Stimulated activated CD4-positive, alpha-beta T cell treated with anti-CD3 and anti-CD28 coated beads, TNF-alpha, amount 100 ng/mL, for 1 hour (primary cell): ENCODE results near the gene BTBD8.

Experiments
- DNase-seq, 3 donors: peaks; one replicate each; pipeline ENCODE4 v3.0.0-alpha.2; 2020; ENCODE audit warnings: low read depth in 3 of 3, low spot score in 1 of 3

BTBD8 gene

DNA sequence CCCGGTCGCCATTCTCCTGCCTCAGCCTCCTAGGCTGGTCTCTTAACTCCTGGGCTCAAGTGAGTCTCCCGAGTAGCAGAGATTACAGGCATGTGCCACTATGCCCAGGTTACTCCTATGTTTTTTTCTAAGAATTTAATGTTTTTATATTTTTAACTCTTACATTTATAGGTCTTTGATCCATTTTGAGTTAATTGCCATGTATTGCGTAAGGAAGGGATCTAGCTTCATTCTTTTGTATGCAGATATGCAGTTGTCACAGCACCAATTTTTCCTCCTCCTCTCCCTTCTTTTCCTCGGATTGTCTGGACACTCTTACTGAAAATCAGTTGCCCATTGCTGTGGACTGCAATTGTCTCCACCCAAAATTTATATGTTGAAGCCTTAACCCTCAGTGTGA is 11.5 kb downstream of the BTBD8 start:
- no peak for DNase-seq

DNA sequence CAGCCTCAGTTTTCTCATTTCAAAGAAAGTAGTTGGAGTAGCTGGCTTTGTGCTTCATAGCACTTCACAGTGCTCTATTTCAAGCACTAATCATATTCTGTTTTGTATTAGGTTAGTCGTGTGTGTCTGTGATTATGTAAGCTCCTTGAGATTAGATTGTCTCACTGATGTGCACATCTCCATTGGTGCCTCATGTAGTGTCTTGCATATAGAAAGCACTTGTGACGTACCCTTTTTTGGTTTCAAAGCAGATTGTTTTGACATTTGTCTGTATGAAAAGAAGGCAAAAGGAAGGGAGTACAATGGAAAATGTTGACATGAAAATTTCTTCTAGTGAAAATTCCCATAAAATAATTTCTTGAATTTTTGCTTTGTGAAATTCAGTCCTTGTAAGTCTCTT is 13.9 kb downstream of the BTBD8 start:
- DNase-seq = no peak

DNA sequence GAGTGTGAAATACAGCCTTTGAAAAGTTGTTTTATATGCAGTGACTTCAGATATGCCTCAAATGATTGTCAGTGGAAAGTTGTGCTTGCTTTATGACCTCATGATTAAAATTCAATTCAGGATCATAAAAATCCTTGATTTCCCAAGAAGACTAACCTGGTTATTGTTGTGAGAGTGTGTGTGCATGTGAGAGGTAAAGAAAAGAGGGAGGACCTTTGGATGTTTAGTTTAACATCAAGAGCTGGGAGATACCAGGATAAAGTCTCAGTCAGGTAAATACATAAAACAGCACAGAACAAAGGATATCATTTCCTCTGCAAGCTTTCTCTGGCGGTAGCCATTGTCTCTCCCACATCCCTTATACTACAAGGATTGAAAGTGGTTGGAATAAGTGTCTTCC is 14.4 kb downstream of the BTBD8 start:
- DNase-seq = no peak

DNA sequence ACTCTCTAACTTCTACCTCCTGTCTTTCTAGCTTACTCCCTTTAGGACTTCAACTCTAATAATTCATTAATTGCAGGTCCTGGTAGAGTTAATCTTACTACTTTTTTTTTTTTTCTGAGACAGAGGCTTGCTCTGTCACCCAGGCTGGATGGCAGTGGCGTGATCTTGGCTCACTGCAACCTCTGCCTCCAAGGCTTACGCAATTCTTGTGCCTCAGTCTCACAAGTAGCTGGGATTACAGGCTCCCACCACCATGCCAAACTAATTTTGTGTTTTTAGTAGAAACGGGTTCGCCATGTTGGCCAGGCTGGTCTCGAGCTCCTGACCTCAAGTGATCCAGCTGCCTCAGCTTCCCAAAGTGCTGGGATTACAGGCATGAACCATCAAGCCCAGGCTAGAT is 15.7 kb downstream of the BTBD8 start:
- DNase-seq = no peak

DNA sequence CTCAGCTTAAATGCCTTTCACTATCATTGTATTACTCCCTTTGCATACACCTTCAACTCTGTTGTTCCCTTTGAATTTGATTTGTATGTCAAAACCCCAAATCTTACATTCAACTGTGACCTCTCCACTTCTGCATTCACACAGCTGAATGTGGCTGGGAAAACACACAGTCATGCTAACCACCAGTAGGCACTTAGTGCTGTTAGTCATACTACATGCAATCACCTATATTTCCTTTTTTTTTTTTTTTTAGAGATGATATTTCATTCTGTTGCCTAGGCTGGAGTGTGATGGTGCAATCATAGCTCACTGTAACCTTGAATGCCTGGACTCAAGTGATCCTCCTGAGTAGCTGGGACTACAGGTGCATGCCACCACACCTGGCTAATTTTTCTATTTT is 16.2 kb downstream of the BTBD8 start:
- no peak for DNase-seq

DNA sequence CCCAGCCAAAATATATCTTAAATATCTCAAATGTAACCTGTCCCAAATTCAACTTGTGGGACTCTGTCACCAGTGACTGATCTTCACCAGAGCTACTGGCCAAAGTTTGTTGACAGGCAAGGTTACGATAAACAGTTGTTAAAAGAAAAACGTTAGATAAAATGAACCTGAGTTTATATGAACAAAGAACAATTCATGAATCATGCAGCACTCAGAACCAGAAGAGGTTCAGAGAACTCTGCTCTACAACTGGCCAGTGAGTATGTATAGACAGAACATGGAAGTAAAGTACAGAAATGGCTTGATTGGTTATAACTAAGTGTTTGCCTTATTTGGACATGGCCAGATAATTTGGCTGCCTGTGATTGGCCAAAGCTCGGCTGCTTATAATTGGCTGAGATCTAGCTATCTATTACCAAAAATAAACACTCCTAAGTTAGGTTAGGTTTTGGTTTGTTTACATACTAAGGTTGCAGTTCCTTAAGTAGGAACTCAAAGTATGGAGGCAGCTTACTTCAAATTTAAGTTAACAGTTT is 25.5 kb downstream of the BTBD8 start:
- no peak for DNase-seq

DNA sequence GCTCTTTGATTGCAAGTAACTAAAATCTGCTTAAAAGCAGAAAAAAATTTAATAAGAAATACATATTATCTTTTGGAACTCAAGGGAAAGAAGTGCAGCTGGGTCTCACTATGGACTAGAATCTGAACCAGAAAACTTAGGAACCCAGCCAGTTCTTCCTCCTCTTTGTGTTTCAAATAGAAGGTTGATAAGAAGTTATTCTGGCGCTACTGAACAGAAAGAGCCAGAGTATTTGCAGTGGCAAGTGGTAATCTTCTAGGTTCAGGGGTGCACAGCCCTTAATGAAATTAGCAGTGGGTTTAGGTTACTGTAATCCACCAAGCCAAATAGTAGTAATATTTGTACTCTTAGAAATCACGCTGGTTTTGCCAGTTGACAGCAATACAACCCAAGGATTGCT is 28.5 kb downstream of the BTBD8 start:
- no peak for DNase-seq

DNA sequence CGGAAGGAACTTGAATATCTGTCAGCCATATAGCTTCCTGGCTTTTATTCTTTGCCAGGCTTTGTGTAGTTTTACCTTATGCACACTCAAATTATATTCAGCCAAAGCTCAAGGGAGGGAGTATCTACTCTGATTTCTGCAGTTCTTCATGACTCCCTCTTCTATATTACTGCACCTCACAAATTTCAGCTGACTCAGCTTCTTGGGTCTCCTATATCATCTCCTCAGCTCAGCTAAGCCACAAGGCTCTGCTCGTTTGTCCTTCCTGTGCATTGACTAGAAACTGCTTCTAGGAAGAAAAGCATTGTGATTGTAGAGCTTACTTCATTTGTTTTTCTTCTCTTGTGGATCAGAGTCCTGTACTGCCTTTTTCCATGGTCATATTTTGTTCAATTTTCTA is 37.4 kb downstream of the BTBD8 start:
- no peak for DNase-seq

DNA sequence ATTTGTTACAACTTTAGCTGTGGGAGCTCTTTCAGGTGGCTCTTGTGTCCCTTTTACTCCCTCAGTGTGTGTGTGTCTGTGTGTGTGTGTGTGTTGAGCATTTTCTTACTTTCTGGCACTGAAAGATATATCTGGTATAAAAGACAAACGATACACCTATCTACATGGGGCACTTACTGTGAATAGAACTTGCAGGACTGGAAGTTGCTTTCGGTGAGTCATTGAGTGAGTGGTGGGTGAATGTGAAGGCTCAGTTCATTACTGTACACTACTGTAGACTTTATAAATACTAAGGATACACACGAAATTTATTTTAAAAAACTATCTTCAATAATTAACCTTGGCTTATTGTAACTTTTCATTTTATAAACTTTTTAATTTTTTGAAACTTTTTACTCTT is 38.7 kb downstream of the BTBD8 start:
- DNase-seq = no peak

DNA sequence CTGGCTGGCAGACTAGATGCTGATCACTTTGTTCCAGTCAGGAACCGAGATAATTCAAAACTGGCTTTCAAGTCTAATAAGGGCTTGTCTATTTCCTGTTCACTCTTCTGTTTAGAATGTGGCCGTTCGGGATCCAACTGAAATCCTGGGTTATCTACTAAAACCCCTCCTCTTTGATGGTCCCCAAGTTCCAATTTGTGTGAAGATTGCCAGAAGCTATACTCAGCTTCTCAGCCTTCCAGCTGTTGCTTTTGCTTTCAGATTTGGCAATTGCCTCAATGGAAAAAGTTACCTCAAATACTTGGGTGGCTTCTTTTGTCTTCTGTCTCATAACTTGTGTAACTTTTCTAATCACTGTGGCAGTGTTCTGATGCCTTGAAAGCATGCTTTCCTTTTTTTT is 43.7 kb downstream of the BTBD8 start:
- DNase-seq = no peak

DNA sequence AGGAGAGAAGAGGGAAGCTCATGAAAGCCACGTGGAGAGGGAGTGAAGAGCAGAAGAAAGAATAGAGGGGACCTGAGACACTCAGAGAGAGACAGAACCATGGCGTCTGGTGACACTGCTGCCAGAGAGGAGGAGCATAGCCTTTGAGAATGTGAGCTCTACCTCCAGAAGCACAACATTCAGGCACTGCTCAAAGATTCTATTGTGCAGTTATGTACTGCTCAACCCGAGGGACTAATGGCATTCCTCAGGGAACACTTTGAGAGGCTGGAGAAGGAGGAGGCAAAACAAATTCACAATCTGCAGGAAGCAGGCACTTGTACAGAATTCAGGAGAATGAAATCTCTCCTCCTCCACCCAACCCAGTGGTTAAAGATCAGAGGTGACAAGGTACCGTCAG is 45.1 kb downstream of the BTBD8 start:
- no peak for DNase-seq

DNA sequence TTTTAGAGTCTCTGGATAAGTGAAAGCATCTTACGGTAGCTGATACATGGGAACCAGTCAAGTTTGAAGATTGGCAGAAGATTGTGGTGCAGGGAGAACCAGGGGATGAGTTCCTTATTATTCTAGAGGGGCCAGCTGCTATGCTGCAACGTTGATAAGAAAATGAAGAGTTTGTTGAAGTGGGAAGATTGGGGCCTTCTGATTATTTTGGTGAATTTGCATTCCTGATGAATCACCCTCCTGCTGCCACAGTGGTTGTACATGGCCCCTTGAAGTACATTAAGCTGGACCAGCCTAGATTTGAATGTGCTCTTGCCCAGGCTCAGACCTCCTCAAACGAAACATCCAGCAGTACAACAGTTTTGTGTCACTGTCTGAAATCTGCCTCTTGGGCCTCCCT is 45.9 kb downstream of the BTBD8 start:
- DNase-seq = no peak

DNA sequence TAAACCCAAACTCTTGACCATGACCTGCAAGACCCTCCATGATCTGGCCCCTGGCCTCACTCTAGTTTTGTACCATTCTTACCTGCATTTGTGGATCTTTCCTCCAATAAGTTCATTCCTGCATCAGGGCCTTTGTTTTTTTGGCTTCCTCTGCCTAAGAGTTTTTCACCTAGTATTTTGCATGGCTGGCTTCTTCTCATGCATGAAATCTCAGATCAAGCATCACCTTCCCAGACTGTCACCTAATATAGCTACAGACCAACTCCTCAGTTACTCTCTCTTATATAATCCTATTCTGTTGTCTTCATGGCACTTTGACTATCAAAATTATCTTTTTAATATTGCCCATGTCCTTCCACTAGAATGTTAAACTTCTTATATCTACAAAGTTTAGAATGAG is 54.2 kb downstream of the BTBD8 start:
- DNase-seq = no peak

DNA sequence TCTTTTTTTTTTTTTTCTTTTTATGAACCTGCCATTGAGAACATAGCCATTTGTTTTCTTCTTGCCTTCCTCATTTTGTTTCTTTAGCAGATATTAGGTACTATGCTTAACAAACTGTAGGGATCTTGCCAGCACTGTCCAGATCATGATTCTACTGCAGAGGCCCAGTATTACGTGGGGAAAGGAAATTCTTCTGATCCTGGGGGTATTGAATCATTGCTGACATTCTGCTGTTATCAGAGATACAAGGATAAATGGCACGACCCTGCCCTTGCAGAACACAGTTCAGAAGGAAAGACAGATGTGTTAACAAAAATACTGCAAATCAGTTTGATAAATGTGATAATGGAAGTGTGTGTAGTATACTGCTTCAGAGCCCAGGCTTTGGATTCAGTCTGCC is 56.2 kb downstream of the BTBD8 start:
- no peak for DNase-seq

DNA sequence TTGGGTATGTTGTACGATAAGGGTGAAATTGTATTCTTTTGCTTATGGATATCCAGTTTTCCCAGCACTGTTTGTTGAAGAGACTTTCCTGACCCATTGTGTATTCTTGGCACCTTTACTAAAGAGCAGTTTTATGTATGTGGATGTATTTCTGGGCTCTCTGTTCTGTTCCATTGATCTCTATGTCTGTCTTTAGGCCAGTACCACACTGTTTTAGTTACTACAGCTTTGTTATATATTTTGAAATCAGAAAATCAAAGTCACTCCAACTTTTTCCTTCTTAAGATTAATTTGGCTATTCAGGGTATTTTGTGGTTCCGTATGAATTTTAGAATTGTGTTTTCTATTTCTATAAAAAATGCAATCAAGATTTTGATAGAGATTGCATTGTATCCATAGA is 74.8 kb downstream of the BTBD8 start:
- DNase-seq = no peak

DNA sequence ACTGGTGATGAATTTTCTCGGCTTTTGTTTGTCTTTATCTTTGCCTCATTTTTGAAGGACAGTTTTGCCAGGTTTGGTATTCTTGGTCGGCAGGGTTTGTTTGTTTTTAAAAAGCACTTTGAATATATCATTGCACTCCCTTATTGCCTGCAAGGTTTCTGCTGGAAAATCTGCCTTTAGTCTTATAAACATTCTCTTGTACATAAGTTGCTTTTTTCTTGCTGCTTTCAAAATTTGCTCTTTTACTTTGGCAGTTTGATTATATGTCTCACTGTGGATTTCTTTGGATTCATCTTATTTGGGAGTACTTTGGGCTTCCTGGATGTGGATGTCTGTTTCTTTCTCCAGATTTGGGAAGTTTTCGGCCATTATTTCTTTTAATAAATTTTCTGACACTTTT is 79.4 kb downstream of the BTBD8 start:
- no peak for DNase-seq

DNA sequence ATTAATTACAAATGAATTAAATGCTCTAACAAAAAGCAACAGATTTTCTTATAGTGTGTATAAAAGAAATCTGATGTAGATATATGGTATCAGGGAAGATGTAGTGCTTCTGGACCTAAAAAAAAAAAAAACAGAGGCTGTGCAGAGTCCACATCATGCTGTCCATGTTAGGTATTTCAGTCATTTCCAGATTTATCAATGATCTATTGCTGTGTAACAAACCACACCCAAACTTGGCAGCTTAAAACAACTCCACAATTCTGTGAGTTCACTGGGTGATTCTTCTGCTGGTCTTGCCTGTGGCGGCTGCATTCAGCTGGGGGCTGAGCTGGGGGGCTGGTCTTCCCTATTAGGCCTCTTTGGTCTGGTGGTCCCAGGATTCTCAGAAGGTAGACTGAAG is 85.2 kb downstream of the BTBD8 start:
- no peak for DNase-seq

DNA sequence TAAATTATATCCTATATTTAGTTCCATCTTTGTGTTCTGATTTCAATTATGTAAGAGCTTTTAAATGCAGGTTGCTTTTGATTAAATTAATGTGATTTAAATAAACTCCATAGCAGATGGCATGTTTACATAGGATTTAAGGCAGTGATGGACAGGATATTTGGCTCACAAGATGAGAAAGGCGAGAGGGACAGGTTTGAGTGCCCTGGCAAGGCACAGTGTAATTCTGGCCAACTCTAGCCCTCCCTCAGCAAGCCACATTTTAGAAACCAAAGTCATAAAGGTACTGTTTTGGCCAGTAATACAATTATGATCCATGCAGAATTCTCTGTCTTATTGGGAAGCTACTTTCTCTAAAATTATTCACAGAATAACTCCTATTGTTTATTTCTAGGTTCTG is 87.0 kb downstream of the BTBD8 start:
- DNase-seq = no peak

DNA sequence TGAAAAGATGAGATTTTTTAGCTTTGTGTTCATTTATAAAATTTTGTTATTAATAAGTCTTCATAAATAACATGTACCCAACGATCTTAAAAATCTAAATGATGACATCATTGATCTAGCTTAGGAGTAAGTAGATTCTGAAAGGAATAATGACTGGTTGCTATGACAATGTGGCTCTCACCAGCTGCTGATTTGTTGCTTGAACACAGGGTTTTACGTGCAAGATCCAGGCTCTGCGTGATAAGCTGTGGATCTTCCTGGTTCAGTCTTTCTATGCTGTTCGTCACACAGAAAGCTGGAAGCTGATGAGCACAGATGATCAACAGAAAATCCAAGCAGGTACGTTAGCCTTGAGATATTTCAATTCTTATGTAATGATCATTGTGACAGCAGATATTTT is 88.5 kb downstream of the BTBD8 start:
- DNase-seq = no peak

DNA sequence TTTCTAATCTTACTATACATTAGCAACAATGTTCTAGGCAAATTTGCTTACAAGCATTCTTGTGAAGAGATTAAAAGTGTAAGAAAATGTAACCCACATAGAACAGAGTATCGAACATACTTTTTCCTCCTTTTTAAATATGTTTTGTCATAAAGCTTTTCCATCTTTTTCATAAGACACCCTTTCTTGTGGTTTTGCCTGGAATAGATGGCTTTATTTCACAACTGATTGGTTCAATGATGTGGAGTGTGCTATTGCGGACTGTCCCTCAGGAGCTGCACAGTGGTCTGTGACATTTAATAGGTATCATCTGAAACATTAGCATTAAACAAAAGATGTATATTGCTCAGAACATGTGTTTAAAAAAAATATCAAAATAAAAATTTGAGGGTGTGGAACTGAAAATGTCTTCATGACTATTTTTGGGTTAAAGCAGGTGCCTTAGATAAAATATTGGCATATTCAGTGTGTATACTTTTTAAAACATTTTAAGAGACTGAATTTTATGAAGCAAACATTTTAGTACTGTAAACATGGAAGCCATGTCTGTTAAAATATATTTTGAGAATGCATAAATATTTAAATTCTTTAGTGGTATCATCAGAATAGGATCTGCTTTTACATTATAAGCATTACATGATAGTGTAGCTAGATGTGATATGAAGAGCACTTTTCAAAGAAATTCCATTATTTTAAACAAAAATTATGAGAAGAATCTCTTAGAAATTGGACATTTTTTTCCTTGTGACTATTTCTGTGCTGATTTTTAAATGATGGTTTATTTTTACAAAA is 89.3 kb downstream of the BTBD8 start:
- DNase-seq = no peak

DNA sequence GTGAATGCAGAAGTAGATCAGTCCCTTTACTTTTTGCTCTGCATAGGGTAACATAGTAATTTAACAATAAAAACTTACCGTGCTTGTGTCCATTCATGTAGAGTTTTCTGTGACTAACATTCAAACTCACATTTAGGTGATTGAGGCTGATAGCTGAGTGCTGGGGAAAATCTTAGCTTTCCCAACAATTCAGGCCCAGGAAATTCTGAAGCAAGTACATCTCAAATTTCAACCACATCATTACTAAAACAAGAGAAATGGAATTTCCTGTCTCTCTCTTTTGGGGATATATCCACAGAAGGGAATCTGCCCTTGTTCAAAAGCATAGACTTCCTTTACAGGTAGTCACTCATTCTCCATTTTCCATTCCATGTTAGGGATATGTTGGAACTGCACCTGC is 104.5 kb downstream of the BTBD8 start:
- no peak for DNase-seq

DNA sequence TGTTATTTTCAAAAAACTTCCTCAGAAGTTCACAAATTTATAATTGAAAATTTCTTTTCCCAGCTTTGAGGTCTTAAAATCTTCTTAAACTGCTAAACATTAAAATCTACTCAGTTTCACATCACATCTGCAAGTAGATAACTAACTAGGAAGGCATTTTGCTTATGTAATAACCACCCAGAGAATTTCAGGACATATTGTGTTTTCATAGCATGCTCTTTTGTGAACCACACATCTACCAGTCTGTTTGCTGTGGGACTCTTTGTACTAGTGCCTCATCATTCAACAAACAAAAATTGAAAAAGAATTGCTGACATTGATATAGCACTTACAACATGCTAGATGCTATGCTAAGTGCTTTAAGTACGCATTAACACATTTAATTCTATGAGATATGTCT is 105.9 kb downstream of the BTBD8 start:
- DNase-seq = no peak
